Activated T-helper 1 cell treated with Interleukin-2 at 50 U/mL for 16 hours (primary cell): ENCODE results near the gene SCAF11.

ENCODE experiments used
- DNase-seq: peaks from one replicate; pipeline ENCODE4 v3.0.0-alpha.2; 2020; ENCODE audit warnings: low read depth

SCAF11 gene

GRCh38 chr12:45978108-45978507, 12.3 kb downstream of the SCAF11 start:
- no peak for DNase-seq

DNA sequence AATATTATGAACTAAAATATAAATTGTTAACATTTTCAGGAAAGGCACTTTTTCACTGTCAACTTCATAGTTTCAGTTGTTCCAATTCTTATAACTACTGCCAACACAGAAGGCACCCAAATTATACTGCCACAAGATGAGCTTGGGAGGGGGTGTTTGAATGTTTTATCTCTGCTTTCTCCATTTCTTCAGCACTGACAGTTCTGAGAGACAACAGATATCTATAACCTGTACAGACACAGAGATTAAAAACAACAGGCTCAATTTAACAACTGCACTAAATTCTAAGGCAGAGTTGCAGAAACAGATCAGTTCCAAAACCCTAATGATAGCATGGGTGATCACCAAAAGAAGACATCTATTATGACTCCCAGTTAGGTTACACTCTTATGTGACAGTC, 12.8 kb downstream of the SCAF11 start:
- no peak for DNase-seq

DNA sequence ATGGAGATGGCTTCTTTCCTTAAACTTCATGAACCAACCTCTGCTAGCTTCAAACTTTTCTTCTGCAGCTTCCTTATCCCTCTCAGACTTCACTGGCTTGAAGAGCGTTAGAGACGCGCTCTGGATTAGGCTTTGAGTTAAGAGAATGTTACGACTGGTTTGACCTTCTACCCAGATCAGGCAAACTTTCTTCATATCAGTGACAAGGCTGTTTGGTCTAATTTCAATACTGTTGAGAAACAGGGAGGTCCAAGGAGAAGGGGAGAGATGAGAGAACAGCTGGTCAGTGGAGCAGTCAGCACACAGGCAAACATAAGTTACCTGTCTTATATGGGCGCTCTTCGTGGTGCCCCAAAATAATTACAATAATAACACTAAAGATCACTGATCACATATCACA, 14.9 kb downstream of the SCAF11 start:
- DNase-seq: no peak

DNA sequence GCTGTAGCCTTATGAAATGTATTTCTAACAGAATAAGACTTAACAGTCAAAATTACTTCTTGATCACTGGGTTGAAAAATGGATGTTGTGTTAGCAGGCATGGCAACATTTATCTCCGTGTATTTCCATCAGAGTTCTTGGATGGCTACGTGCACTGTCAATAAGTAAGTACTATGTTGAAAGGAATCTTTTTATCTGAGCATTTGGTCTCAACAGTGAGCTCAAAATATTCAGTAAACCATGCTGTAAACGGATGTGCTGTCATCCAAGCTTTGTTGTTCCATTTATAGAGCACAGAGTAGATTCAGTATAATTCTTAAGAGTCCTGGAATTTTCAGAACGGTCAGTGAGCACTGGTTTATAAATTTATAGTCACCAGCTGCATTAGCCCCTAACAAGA, 15.5 kb downstream of the SCAF11 start:
- no peak for DNase-seq

DNA sequence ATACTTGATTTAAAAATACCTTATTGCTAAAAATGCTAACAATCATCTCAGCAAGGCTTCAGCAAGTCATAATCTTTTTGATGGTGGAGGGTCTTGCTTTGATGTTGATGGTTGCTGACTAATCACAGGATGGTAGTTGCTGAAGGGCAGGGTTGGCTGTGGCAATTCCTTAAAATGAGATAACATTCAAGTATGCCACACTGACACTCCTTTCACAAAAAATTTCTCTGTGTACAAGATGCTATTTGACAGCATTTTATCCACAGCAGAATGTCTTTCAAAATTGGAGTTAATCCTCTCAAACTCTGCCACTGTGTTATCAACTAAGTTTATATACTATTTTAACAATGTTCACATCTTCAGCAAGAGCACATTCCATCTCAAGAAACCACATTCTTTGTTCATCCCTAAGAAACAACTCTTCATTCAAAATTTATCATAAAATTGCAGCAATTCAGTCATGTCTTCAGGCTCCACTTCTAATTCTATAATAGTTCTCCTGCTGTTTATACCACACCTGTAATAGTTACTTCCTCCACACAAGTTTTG, 16.1 kb downstream of the SCAF11 start:
- no peak for DNase-seq

GRCh38 chr12:45973526-45973925, 16.8 kb downstream of the SCAF11 start:
- no peak for DNase-seq

- DNase-seq: no peak
These were observed 20.0 kb downstream of the SCAF11 start for GRCh38 chr12:45970391-45970790.

- DNase-seq: no peak
These were observed 21.3 kb downstream of the SCAF11 start for GRCh38 chr12:45969084-45969483.

DNA sequence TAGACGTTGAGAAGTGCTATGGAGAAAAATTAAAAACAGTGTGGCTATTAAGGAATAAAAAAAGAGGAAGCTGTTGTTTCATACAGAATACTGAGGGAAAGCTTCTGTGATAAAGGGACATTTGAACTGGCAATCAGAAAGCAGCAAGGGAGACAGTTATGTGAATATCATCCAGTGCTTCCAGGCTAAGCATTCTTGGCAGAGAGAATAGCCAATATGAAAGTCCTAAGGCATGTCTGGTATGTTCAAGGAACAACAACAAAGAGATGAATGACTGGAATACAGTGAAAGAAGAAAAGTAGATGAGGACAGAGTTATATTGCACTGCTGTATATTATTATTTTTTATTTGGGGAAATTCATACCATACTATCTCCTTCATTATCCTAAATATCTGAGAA, 23.9 kb downstream of the SCAF11 start:
- no peak for DNase-seq

- no peak for DNase-seq
These were observed 27.6 kb downstream of the SCAF11 start for GRCh38 chr12:45962553-45963325.

GRCh38 chr12:45959728-45960127, 30.6 kb downstream of the SCAF11 start:
- DNase-seq: no peak

GRCh38 chr12:45959025-45959424, 31.3 kb downstream of the SCAF11 start:
- DNase-seq: no peak

DNA sequence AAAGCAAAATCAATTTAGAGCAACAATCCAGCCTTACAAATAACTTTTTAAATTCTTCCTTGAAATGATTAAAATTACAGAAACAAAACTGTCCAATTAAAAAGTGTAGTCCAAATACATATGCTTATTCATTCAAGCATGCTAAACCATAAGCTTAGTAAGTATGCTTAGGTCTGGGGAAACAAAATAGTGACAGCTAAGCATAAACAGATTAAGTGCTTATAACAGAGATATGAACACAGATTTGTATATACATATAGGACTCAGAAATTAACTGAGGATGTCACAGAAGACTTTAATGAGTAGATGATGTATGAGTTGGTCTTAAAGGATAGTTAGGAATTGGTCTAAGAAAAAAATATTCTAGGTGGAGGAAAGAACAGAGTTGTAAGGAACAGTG, 41.8 kb downstream of the SCAF11 start:
- DNase-seq: no peak

GRCh38 chr12:45946435-45946834, 43.9 kb downstream of the SCAF11 start:
- no peak for DNase-seq

GRCh38 chr12:45944771-45945170, 45.6 kb downstream of the SCAF11 start:
- DNase-seq: no peak

GRCh38 chr12:45939759-45940158, 50.6 kb downstream of the SCAF11 start:
- no peak for DNase-seq

DNA sequence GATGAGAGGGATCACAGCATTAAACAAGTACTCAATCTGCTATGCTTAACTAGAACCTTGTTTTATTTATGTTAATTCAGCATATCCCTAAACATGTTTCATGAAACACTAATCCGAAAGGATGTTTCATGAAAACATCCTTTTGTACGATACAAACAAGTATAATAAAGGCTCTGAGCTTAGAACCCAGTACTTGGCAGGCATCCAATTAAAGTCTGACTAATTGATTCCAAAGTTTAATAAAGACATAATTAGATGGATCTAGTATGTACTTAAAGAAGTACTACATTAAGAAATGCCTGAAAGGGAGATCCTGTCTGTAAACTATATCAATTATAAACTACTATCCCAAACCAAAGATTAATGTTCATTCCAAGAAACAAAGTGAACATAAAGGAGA, 51.8 kb downstream of the SCAF11 start:
- no peak for DNase-seq

GRCh38 chr12:45934956-45935355, 55.4 kb downstream of the SCAF11 start:
- no peak for DNase-seq

GRCh38 chr12:45933504-45933903, 56.9 kb downstream of the SCAF11 start:
- no peak for DNase-seq

DNA sequence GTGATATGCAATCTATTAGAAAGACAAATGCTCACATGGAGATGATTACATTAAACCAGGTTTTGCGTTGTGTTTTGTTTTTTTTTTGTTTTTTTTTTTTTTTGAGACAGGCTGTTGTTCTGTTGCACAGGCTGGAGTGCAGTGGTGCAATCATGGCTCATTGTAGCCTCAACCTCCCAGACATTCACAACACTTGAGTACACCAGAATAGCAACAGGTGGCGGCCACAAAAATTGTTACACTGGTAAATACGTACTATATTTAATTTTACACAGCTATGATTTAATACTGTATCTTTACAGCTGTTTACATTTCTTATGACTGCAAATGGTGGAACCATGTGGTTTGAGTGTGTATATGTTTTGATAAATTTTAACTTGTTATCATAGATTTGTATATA, 60.0 kb downstream of the SCAF11 start:
- DNase-seq: no peak

GRCh38 chr12:45928309-45928708, 62.1 kb downstream of the SCAF11 start:
- no peak for DNase-seq

GRCh38 chr12:45918818-45919217, 71.6 kb downstream of the SCAF11 start:
- DNase-seq: no peak

- no peak for DNase-seq
These were observed 75.0 kb downstream of the SCAF11 start for GRCh38 chr12:45915405-45915804.

DNA sequence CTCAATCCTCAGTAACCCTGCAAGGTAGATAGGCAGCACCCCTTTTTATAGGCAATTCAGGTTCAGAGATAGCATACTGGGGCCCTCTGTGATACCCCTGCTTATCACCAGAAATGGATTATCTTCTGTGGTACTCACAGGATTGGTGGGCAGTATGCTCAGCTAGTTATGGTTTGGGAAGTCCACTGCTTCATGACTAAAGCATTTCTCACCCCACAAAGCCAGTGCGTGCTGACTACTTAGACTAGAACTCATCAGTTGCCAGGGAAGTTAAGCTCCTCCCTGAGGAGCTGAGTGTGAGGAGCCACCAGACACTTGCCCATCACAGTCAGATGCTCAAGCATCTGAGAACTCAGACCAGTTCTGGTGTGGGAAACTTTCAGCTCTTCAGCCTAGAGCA, 76.3 kb downstream of the SCAF11 start:
- no peak for DNase-seq
